HCT116 (cell line): ENCODE data around the gene JAG1. TPM values are rescaled to one million over a fixed set of nuclear protein-coding genes. Genes with fewer than 3 reads are reported as not detected.

Experiments used
- ATAC-seq: fragments of 200-7000 bp; cut with Tn5 transposase; 2 replicates; pipeline ENCODE4 v1.9.1; 2020; ENCODE audit warnings: mild to moderate bottlenecking, moderate library complexity
- BruUV-seq: library from RNA; stranded (reverse); fragments of 400-500 nt; replicated peaks from 2 replicates; lab custom pipeline; 2021; lab: Mats Ljungman, UMichigan
- CTCF ChIA-PET: fragments of 300-600 bp; sonication (Branson Sonifier 250); formaldehyde crosslinking; loops from one replicate; lab custom pipeline; 2021; ENCODE audit warnings: antibody characterized with exemption; lab: Charles Lee
- POLR2A ChIA-PET: fragments of 300-600, 350-600 bp; sonication (Branson Sonifier 250); formaldehyde crosslinking; loops from one replicate; lab custom pipeline; 2021; ENCODE audit warnings: antibody characterized with exemption; lab: Charles Lee
- RAD21 ChIA-PET, 2 experiments: fragments of 300-600 bp; sonication (Branson Sonifier 250); formaldehyde crosslinking; loops; one replicate each; lab custom pipeline; 2023; ENCODE audit warnings: low total read pairs in 2 of 2; ENCODE audit not compliant: uncharacterized antibody in 2 of 2, unreplicated experiment in 2 of 2, low non-redundant PET in 1 of 2; lab: Charles Lee
- DNase-seq: peaks from one replicate; pipeline ENCODE4 v3.0.0-alpha.2; 2010; ENCODE audit warnings: low read depth, low spot score
- H2AFZ ChIP-seq: fragments of 200-600 bp; shearing (Covaris generic), sonication (generic); 2 replicates; pipeline ENCODE4 v1.6.1; 2017; ENCODE audit warnings: low read depth, mixed run types, mixed read lengths, antibody characterized with exemption, low read length; ENCODE audit not compliant: poor library complexity, severe bottlenecking
- H3K27ac ChIP-seq: 2 replicates; pipeline ENCODE4 v1.5.1; 2012; ENCODE audit warnings: low read depth, low read length
- H3K27me3 ChIP-seq: fragments of 200-600 bp; sonication (generic); 2 replicates; pipeline ENCODE4 v1.6.1; 2016; ENCODE audit warnings: mixed run types, low read length, mixed read lengths; ENCODE audit not compliant: insufficient read depth
- H3K36me3 ChIP-seq, 2 experiments: fragments of 200-500 bp in 1 of 2; fragments of 200-600 bp in 1 of 2; sonication (Bioruptor generic) in 1 of 2; sonication (generic) in 1 of 2; 2 replicates each; pipeline versions ENCODE4 v1.5.1 to v1.6.1; 2014 to 2016; ENCODE audit warnings: low read length in 2 of 2, inconsistent platforms in 1 of 2, mixed read lengths in 1 of 2, mixed run types in 1 of 2; ENCODE audit not compliant: insufficient read depth in 2 of 2, control insufficient read depth in 1 of 2
- H3K4me1 ChIP-seq, 2 experiments: fragments of 200-600 bp in 1 of 2; sonication (generic) in 1 of 2; 2 replicates each; pipeline versions ENCODE4 v1.5.1 to v1.6.1; 2012 to 2017; ENCODE audit warnings: low read length in 2 of 2, inconsistent platforms in 1 of 2, mild to moderate bottlenecking in 1 of 2, mixed read lengths in 1 of 2, mixed run types in 1 of 2, moderate library complexity in 1 of 2; ENCODE audit not compliant: insufficient read depth in 2 of 2, control insufficient read depth in 1 of 2
- H3K4me2 ChIP-seq: fragments of 200-600 bp; sonication (generic); 2 replicates; pipeline ENCODE4 v1.6.1; 2017; ENCODE audit warnings: mixed run types, low read length, mixed read lengths
- H3K4me3 ChIP-seq, 2 experiments: fragments of 200-600 bp in 1 of 2; sonication (generic) in 1 of 2; replicated peaks in 1 of 2; 2 replicates each; pipeline ENCODE4 v1.5.1; 2011 to 2016; ENCODE audit warnings: low read length in 2 of 2, control low read depth in 1 of 2, low read depth in 1 of 2, mild to moderate bottlenecking in 1 of 2, mixed read lengths in 1 of 2, mixed run types in 1 of 2
- H3K79me2 ChIP-seq: fragments of 200-600 bp; sonication (generic); 2 replicates; pipeline ENCODE4 v1.6.1; 2017; ENCODE audit warnings: mild to moderate bottlenecking, mixed run types, low read length, moderate library complexity, mixed read lengths; ENCODE audit not compliant: insufficient read depth
- H3K9ac ChIP-seq: fragments of 200-600 bp; sonication (generic); 2 replicates; pipeline ENCODE4 v1.6.1; 2016; ENCODE audit warnings: low read length, mixed read lengths
- H3K9me2 ChIP-seq: fragments of 200-600 bp; sonication (generic), shearing (Covaris generic); 2 replicates; pipeline ENCODE4 v1.6.1; 2017; ENCODE audit warnings: mixed run types, mild to moderate bottlenecking, moderate library complexity; ENCODE audit not compliant: insufficient read depth
- H3K9me3 ChIP-seq, 2 experiments: fragments of 200-500 bp in 1 of 2; fragments of 200-600 bp in 1 of 2; sonication (Bioruptor generic) in 1 of 2; sonication (generic) in 1 of 2; 2 replicates each; pipeline ENCODE4 v1.6.1; 2014 to 2017; ENCODE audit warnings: low read length in 2 of 2, mixed read lengths in 2 of 2, inconsistent platforms in 1 of 2, low read depth in 1 of 2, mild to moderate bottlenecking in 1 of 2, mixed run types in 1 of 2, moderate library complexity in 1 of 2; ENCODE audit not compliant: control insufficient read depth in 1 of 2, insufficient read depth in 1 of 2
- H4K20me1 ChIP-seq: fragments of 200-600 bp; sonication (generic), shearing (Covaris generic); 2 replicates; pipeline ENCODE4 v1.6.1; 2017; ENCODE audit warnings: mixed run types, mild to moderate bottlenecking, moderate library complexity; ENCODE audit not compliant: insufficient read depth
- ELF1 ChIP-seq: IDR thresholded peaks from 2 replicates; pipeline ENCODE4 v1.6.1; 2012; ENCODE audit warnings: low read depth, borderline replicate concordance
- FOSL1 ChIP-seq: IDR thresholded peaks from 2 replicates; pipeline ENCODE4 v1.6.1; 2012; ENCODE audit warnings: low read depth
- JUND ChIP-seq: IDR thresholded peaks from 2 replicates; pipeline ENCODE4 v1.6.1; 2012
- REST ChIP-seq: IDR thresholded peaks from 2 replicates; pipeline ENCODE4 v1.6.1; 2012; ENCODE audit warnings: low read depth
- SIN3A ChIP-seq: IDR thresholded peaks from 2 replicates; pipeline ENCODE4 v1.6.1; 2012; ENCODE audit warnings: low read depth
- ZBTB33 ChIP-seq: IDR thresholded peaks from 2 replicates; pipeline ENCODE4 v1.6.1; 2011; ENCODE audit warnings: mild to moderate bottlenecking, low read length, moderate library complexity; ENCODE audit not compliant: insufficient replicate concordance; ENCODE audit errors: extremely low read depth
- intact Hi-C: fragments of 100-400 bp; cut with micrococcal nuclease; formaldehyde crosslinking; loops from 2 replicates; pipeline ENCODE4 v1.10.0; 2022
- total RNA-seq: library from RNA; stranded (reverse); gene quantifications from one replicate; pipeline ENCODE4 v1.2.1, GENCODE V29; 2021; ENCODE audit not compliant: unreplicated experiment

The JAG1 gene
- total RNA-seq, 1 experiment from 2014 or later = 31.9 TPM

- H3K79me2 ChIP-seq = peaks cover 10% of the 10 kb centered on the region; the same call in 1 of the 2 replicates
- H3K9me2 ChIP-seq = no peaks in the 10 kb centered on the region
- H3K4me3 ChIP-seq = no peak overlapping the region
- H3K9me3 ChIP-seq = no peaks in the 10 kb centered on the region
- ATAC-seq (no peak), DNase-seq (no peak)
- H3K4me1 ChIP-seq = peaks cover 5 to 19% of the 10 kb centered on the region in 2 experiments; a peak in 2 of 4 replicates
- TF ChIP-seq ELF1 (no peak), SIN3A (no peak), ZBTB33 (no peak), REST (no peak), FOSL1 (no peak), JUND (no peak)
- no peak overlapping the region for H3K4me2 ChIP-seq
- RAD21 ChIA-PET = no interaction called here
- POLR2A ChIA-PET = no interaction called here
- H3K27me3 ChIP-seq = no peaks in the 10 kb centered on the region
- no peak overlapping the region for H2AFZ ChIP-seq
- H3K27ac ChIP-seq = no peak overlapping the region
- no TSS peak for BruUV-seq
- H3K36me3 ChIP-seq = peaks cover 39 to 53% of the 10 kb centered on the region in 2 experiments; a peak in 3 of 4 replicates
- no peaks in the 10 kb centered on the region; the same call in 1 of the 2 replicates for H4K20me1 ChIP-seq
- intact Hi-C loops = no loop called here
- H3K9ac ChIP-seq = no peak overlapping the region
- CTCF ChIA-PET = no interaction called here
Measured at GRCh38 chr20:10662151-10662550, 11.6 kb downstream of the JAG1 start.
